AG09309 (cell line): Measurements from ENCODE around the gene NR3C1.

Experiments used
- DNase-seq: peaks from one replicate; pipeline ENCODE4 v3.0.0-alpha.2; 2010; ENCODE audit warnings: low read depth
- H3K4me3 ChIP-seq: 2 replicates; pipeline ENCODE4 v1.5.1; 2011; ENCODE audit warnings: mild to moderate bottlenecking, low read depth, low read length, moderate library complexity; ENCODE audit not compliant: control insufficient read depth
- CTCF ChIP-seq: IDR thresholded peaks from 2 replicates; pipeline ENCODE4 v1.5.1; 2011; ENCODE audit warnings: mild to moderate bottlenecking, low read depth, low read length, inconsistent platforms; ENCODE audit not compliant: insufficient read depth, control insufficient read depth; ENCODE audit errors: missing control alignments

Gene NR3C1

GRCh38 chr5:143297756-143298155, 105.7 kb downstream of the NR3C1 start:
- TF ChIP-seq CTCF: no peak
- no peak for DNase-seq
- H3K4me3 ChIP-seq: no peak overlapping the region

GRCh38 chr5:143290125-143290524, 113.4 kb downstream of the NR3C1 start:
- no peak for DNase-seq
- no peak overlapping the region for H3K4me3 ChIP-seq
- TF ChIP-seq CTCF: no peak

GRCh38 chr5:143284521-143284920, 119.0 kb downstream of the NR3C1 start:
- DNase-seq: no peak
- no peak overlapping the region for H3K4me3 ChIP-seq
- no peak for TF ChIP-seq CTCF

GRCh38 chr5:143284002-143284401, 119.5 kb downstream of the NR3C1 start:
- DNase-seq: no peak
- no peak overlapping the region for H3K4me3 ChIP-seq
- no peak for TF ChIP-seq CTCF

GRCh38 chr5:143281226-143281625, 122.3 kb downstream of the NR3C1 start:
- TF ChIP-seq CTCF: no peak
- no peak for DNase-seq
- H3K4me3 ChIP-seq: no peak overlapping the region

- no peak for TF ChIP-seq CTCF
- DNase-seq: no peak
- no peak overlapping the region for H3K4me3 ChIP-seq
Observed at GRCh38 chr5:143279698-143280097, 123.8 kb downstream of the NR3C1 start.

GRCh38 chr5:143277536-143277935, 126.0 kb downstream of the NR3C1 start:
- DNase-seq: no peak
- no peak overlapping the region for H3K4me3 ChIP-seq
- TF ChIP-seq CTCF: no peak
